Activated naive CD8-positive, alpha-beta T cell treated with anti-CD3 and anti-CD28 coated beads for 36 hours (primary cell): Measurements from ENCODE around the gene PCBP2. TPM values are rescaled to one million over a fixed set of nuclear protein-coding genes. Genes with fewer than 3 reads are reported as not detected.
"Not testable (repeated sequence)": the region's sequence is repeated elsewhere in the genome, so short reads cannot be mapped to it uniquely, and the experiment has no call there.

Experiments used
- DNase-seq: peaks from one replicate; pipeline ENCODE4 v3.0.0; 2021
- H3K27ac Mint-ChIP-seq: one replicate; pipeline ENCODE4 v1.8.0; 2022; ENCODE audit warnings: mild to moderate bottlenecking, moderate library complexity, mixed read lengths
- H3K27me3 Mint-ChIP-seq: one replicate; pipeline ENCODE4 v1.8.0; 2022; ENCODE audit warnings: mild to moderate bottlenecking, mixed read lengths
- H3K36me3 Mint-ChIP-seq: one replicate; pipeline ENCODE4 v1.8.0; 2021; ENCODE audit warnings: mild to moderate bottlenecking, mixed read lengths
- H3K4me1 Mint-ChIP-seq: one replicate; pipeline ENCODE4 v1.8.0; 2021; ENCODE audit warnings: mixed read lengths
- H3K4me3 Mint-ChIP-seq: one replicate; pipeline ENCODE4 v1.8.0; 2022; ENCODE audit warnings: mild to moderate bottlenecking, moderate library complexity, mixed read lengths
- H3K9me3 Mint-ChIP-seq: one replicate; pipeline ENCODE4 v1.8.0; 2022; ENCODE audit warnings: mixed read lengths
- total RNA-seq, 2 experiments: library from RNA; stranded (reverse); gene quantifications; one replicate each; pipeline ENCODE4 v1.2.3, GENCODE V29; 2021

Gene PCBP2
- total RNA-seq, 2 experiments from 2014 or later: 1,052 to 1,089 TPM

GRCh38 chr12:53427905-53428594 lies 23.9 kb upstream of the PCBP2 start:
- H3K4me1 Mint-ChIP-seq: peaks cover 12% of the 10 kb centered on the region
- no peak overlapping the region for H3K27ac Mint-ChIP-seq
- no peak overlapping the region for H3K4me3 Mint-ChIP-seq
- H3K9me3 Mint-ChIP-seq: no peaks in the 10 kb centered on the region
- H3K27me3 Mint-ChIP-seq: no peaks in the 10 kb centered on the region
- peak; percentile 33 for DNase-seq
- no peaks in the 10 kb centered on the region for H3K36me3 Mint-ChIP-seq

- no peak overlapping the region for H3K4me3 Mint-ChIP-seq
These were observed 23.2 kb upstream of the PCBP2 start for GRCh38 chr12:53428741-53429140.

GRCh38 chr12:53430116-53430515 lies 21.8 kb upstream of the PCBP2 start:
- H3K36me3 Mint-ChIP-seq: no peaks in the 10 kb centered on the region

More at GRCh38 chr12:53428741-53429140, 23.2 kb upstream of the PCBP2 start:
- Mint-ChIP-seq H3K27ac (no peak overlapping the region), H3K9me3 (no peaks in the 10 kb centered on the region), H3K27me3 (no peaks in the 10 kb centered on the region), H3K36me3 (no peaks in the 10 kb centered on the region), H3K4me1 (peaks cover 12% of the 10 kb centered on the region)
- no peak for DNase-seq

GRCh38 chr12:53431187-53431586 lies 20.7 kb upstream of the PCBP2 start:
- Mint-ChIP-seq H3K4me1 (peaks cover 12% of the 10 kb centered on the region), H3K9me3 (no peaks in the 10 kb centered on the region), H3K36me3 (no peaks in the 10 kb centered on the region), H3K27me3 (no peaks in the 10 kb centered on the region), H3K27ac (no peak overlapping the region), H3K4me3 (no peak overlapping the region)
- no peak for DNase-seq

More at GRCh38 chr12:53430116-53430515, 21.8 kb upstream of the PCBP2 start:
- no peak for DNase-seq
- no peak overlapping the region for H3K4me3 Mint-ChIP-seq
- H3K27me3 Mint-ChIP-seq: no peaks in the 10 kb centered on the region
- no peaks in the 10 kb centered on the region for H3K9me3 Mint-ChIP-seq
- H3K4me1 Mint-ChIP-seq: peaks cover 12% of the 10 kb centered on the region
- no peak overlapping the region for H3K27ac Mint-ChIP-seq

DNA sequence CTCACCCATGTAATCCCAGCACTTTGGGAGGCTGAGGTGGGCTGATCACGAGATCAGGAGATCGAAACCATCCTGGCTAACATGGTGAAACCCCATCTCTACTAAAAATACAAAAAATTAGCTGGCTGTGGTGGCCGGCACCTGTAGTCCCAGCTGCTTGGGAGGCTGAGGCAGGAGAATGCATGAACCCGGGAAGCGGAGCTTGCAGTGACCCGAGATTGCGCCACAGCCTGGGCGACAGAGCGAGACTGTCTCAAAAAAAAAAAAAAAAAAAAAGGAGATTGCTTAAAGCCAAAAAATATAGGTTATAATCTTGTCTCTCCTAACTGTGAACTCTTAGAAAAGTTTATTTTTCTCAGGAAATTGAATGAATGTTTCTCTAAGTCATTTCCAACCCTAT lies 16.6 kb upstream of the PCBP2 start:
- not testable (repeated sequence) for H3K9me3 Mint-ChIP-seq, H3K27me3 Mint-ChIP-seq, H3K36me3 Mint-ChIP-seq, H3K4me1 Mint-ChIP-seq, H3K27ac Mint-ChIP-seq, H3K4me3 Mint-ChIP-seq, DNase-seq

DNA sequence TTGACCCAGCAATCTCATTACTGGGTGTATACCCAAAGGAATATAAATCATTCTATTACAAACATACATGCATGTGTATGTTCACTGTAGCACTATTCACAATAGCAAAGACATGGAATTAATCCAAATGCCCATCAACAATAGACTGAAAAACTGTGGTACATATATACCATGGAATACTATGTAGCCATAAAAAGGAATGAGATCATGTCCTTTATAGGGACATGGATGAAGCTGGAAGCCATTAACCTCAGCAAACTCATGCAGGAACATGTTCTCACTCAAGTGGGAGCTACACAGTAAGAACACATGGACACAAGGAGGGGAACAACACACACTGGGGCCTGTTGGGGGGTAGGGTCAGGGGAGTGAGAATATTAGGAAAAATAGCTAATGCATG lies 12.3 kb upstream of the PCBP2 start:
- not testable (repeated sequence) for DNase-seq, H3K27ac Mint-ChIP-seq, H3K9me3 Mint-ChIP-seq, H3K4me3 Mint-ChIP-seq, H3K27me3 Mint-ChIP-seq
- Mint-ChIP-seq H3K36me3 (peaks cover 23% of the 10 kb centered on the region), H3K4me1 (peaks cover 23% of the 10 kb centered on the region)

DNA sequence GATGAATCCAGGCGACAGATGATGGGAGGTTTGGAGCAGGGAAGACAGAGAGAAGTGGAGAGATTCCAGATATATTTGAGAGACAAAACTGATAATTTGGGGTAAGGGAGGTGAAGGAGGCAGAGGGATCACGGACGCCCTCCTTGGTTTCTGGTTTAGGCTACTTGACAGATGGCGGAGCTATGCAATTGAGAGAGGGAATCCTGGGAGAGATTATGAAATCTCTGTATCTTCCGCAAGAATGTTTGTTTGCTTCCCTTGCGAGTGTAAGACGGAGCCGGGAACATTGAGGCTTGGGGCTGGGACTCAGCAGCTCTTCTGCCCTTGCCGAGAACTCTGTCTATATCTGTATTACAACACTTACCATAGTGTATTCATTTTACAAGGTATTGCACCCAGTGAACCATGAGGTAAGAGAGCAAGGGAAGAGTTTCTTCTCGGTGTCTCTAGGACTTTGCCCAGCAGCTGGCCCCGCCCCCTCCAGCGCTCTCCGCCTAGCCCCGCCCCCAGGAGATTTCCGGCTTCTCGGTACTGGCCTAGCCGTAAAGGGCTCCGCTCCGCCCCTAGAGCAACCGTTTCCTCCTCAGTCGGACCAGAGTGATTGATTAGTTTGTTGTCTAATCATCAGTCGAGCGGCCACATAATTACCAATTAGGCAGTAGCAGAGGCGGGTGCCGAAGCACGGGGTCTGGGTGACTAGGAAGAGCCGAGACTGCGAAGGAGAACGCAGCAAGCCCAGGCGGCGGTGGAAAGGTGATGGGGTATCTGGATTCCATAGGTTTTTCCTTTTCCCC lies 10.7 kb upstream of the PCBP2 start, which contains the start of gene PRR13:
Gene PRR13, plus strand, starts transcription at position 695 of the 794 bp plus-strand sequence. CDS start 981 bp downstream, outside the sequence.
- H3K27ac Mint-ChIP-seq: peak within 1 kb of the TSS; percentile 92
- H3K36me3 Mint-ChIP-seq: peaks cover 33% of the 10 kb centered on the region
- H3K4me3 Mint-ChIP-seq: peak within 1 kb of the TSS; percentile 98
- no peaks in the 10 kb centered on the region for H3K27me3 Mint-ChIP-seq
- no peaks in the 10 kb centered on the region for H3K9me3 Mint-ChIP-seq
- DNase-seq: peak; percentile 97
- peaks cover 35% of the 10 kb centered on the region for H3K4me1 Mint-ChIP-seq

GRCh38 chr12:53443955-53444354 lies 7.9 kb upstream of the PCBP2 start:
- Mint-ChIP-seq H3K36me3 (peaks cover 44% of the 10 kb centered on the region), H3K4me3 (peak overlapping the region; percentile 98), H3K27me3 (no peaks in the 10 kb centered on the region), H3K9me3 (no peaks in the 10 kb centered on the region), H3K27ac (peak overlapping the region; percentile 25), H3K4me1 (peaks cover 37% of the 10 kb centered on the region)
- DNase-seq: no peak

DNA sequence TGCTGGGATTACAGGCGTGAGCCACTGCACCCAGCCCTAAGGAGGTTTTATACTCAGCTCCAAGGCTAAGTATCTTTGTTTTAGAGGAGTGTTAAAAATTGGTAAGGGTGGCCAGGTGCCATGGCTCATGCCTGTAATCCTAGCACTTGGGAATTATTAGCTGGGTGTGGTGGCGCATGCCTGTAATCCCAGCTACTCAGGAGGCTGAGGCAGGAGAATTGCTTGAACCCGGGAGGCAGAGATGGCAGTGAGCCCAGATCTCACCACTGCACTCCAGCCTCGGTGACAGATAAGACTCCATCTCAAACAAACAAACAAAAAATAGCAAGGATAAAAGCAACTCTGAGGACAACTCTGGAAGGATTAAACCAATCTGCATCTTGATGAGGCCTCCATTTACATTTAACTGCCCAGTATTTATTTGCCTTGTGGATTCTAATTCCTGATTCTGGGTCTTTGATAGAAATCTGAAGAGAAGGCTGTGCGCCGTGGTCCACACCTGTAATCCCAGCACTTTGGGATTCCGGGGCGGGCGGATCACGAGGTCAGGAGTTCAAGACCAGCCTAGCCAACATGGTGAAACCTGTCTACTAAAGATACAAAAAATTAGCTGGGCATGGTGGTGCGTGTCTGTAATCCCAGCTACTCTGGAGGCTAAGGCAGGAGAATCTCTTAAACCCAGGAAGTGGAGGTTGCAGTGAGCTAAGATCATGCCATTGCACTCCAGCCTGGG lies 7.1 kb upstream of the PCBP2 start:
- Mint-ChIP-seq H3K36me3 (peaks cover 44% of the 10 kb centered on the region), H3K4me3 (peak overlapping the region; percentile 10)

GRCh38 chr12:53450936-53451335 lies 966 bp upstream of the PCBP2 start:
- H3K27ac Mint-ChIP-seq: no peak overlapping the region
- no peaks in the 10 kb centered on the region for H3K27me3 Mint-ChIP-seq

More for the DNA sequence above, 7.1 kb upstream of the PCBP2 start:
- not testable (repeated sequence) for H3K27me3 Mint-ChIP-seq, DNase-seq, H3K9me3 Mint-ChIP-seq
- Mint-ChIP-seq H3K4me1 (peaks cover 37% of the 10 kb centered on the region), H3K27ac (peak overlapping the region; percentile 5)

GRCh38 chr12:53452159-53453077 lies 516 bp downstream of the PCBP2 start:
- H3K27me3 Mint-ChIP-seq: no peaks in the 10 kb centered on the region
- H3K4me3 Mint-ChIP-seq: peak overlapping the region; percentile 99
- H3K27ac Mint-ChIP-seq: peak overlapping the region; percentile 100
- H3K36me3 Mint-ChIP-seq: peaks cover 53% of the 10 kb centered on the region
- H3K9me3 Mint-ChIP-seq: no peaks in the 10 kb centered on the region
- peak; percentile 74 for DNase-seq
- H3K4me1 Mint-ChIP-seq: peaks cover 32% of the 10 kb centered on the region

More at GRCh38 chr12:53450936-53451335, 966 bp upstream of the PCBP2 start:
- Mint-ChIP-seq H3K9me3 (no peaks in the 10 kb centered on the region), H3K4me1 (peaks cover 33% of the 10 kb centered on the region), H3K36me3 (peaks cover 48% of the 10 kb centered on the region), H3K4me3 (no peak overlapping the region)
- DNase-seq: no peak

DNA sequence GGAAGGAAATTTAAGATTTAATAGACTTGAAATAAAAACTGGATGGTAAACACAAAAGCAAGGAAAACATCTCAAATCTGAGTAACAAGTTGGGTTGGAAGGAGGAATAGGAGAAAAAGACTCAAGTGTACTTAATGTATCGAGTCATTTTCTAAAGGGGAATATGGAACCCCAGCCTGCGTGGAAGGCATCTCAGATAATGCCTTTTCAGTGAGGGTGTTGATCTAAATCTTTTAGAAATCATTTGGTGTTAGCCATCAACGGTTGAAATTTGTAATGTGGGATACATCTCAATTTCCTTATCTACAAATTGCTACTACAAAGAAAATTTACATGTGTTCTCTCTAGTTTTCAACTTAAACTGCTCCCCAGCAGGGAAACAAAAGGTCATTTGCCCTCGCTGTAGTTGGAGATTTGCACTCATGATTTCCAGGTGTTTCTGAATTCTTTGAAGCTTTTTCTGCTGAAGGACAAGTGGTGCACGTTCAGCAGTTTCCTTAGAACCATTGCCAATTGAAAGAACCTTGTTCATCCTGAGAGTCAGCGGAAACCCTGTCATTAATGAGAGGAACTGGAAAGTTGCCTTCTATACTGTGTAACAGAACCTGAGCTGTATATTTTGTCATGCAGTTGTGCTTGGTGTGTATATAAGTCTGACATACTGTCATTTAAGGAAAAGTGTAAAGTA lies 2.2 kb downstream of the PCBP2 start:
- Mint-ChIP-seq H3K4me1 (peaks cover 35% of the 10 kb centered on the region), H3K9me3 (no peaks in the 10 kb centered on the region), H3K4me3 (peak overlapping the region; percentile 99), H3K27ac (peak overlapping the region; percentile 100), H3K27me3 (no peaks in the 10 kb centered on the region), H3K36me3 (peaks cover 54% of the 10 kb centered on the region)
- DNase-seq: no peak

- Mint-ChIP-seq H3K27me3 (no peaks in the 10 kb centered on the region), H3K4me3 (peak overlapping the region; percentile 99), H3K9me3 (no peaks in the 10 kb centered on the region), H3K4me1 (peaks cover 38% of the 10 kb centered on the region), H3K27ac (peak overlapping the region; percentile 75), H3K36me3 (peaks cover 57% of the 10 kb centered on the region)
- DNase-seq: no peak
These were observed 2.8 kb downstream of the PCBP2 start for GRCh38 chr12:53454707-53455106.
